GM12873 (cell line): Measurements from ENCODE around the gene GNPTAB.
A peak's percentile ranks its signal among the peaks of the same experiment; 100 is the strongest.

Experiments
- CTCF ChIP-seq: IDR thresholded peaks from 2 replicates; pipeline ENCODE4 v1.5.1; 2012; ENCODE audit warnings: low read depth, mild to moderate bottlenecking, moderate library complexity, low read length, control low read depth; ENCODE audit not compliant: insufficient read depth; ENCODE audit errors: missing control alignments

GNPTAB gene

GRCh38 chr12:101830367-101831325, at the start of gene GNPTAB:
TSS of gene GNPTAB (minus strand) at chr12:101830959. CDS start at chr12:101830675, 284 bp downstream.
- peak; percentile 70 for TF ChIP-seq CTCF

GRCh38 chr12:101878243-101878821, 47.6 kb upstream of the GNPTAB start:
- no peak for TF ChIP-seq CTCF

GRCh38 chr12:101877806-101878242, 47.1 kb upstream of the GNPTAB start:
- no peak for TF ChIP-seq CTCF

GRCh38 chr12:101876861-101877805, 46.4 kb upstream of the GNPTAB start, which contains the start of gene DRAM1:
TSS of gene DRAM1 (plus strand) at chr12:101877580. CDS start at chr12:101877790, 210 bp downstream.
- TF ChIP-seq CTCF, result peak; percentile 17

GRCh38 chr12:101876322-101876860, 45.6 kb upstream of the GNPTAB start:
- no peak for TF ChIP-seq CTCF

GRCh38 chr12:101875162-101875561, 44.4 kb upstream of the GNPTAB start:
- TF ChIP-seq CTCF, result no peak
